Globus pallidus (tissue), 1 donor: ENCODE measurements around the gene LDAH.
"Not testable (repeated sequence)": the region's sequence is repeated elsewhere in the genome, so short reads cannot be mapped to it uniquely, and the experiment has no call there.

Experiments
- DNase-seq: peaks from one replicate; pipeline ENCODE4 v3.0.0-alpha.2; 2015; ENCODE audit warnings: low spot score

Gene LDAH

GRCh38 chr2:20723543-20723942 lies 99.4 kb downstream of the LDAH start:
- no peak for DNase-seq

- no peak for DNase-seq
These were observed 100.2 kb downstream of the LDAH start for GRCh38 chr2:20722592-20723240.

- no peak for DNase-seq
These were observed 105.3 kb downstream of the LDAH start for GRCh38 chr2:20717641-20718040.

GRCh38 chr2:20716164-20716563 lies 106.7 kb downstream of the LDAH start:
- DNase-seq: not testable (repeated sequence)

GRCh38 chr2:20714412-20714811 lies 108.5 kb downstream of the LDAH start:
- DNase-seq: not testable (repeated sequence)

- not testable (repeated sequence) for DNase-seq
These were observed 109.3 kb downstream of the LDAH start for GRCh38 chr2:20713585-20713984.

GRCh38 chr2:20711641-20712040 lies 111.3 kb downstream of the LDAH start:
- DNase-seq: not testable (repeated sequence)

- no peak for DNase-seq
These were observed 115.3 kb downstream of the LDAH start for GRCh38 chr2:20707601-20708000.

GRCh38 chr2:20706786-20707185 lies 116.1 kb downstream of the LDAH start:
- DNase-seq: no peak

GRCh38 chr2:20706217-20706616 lies 116.7 kb downstream of the LDAH start:
- DNase-seq: no peak

- no peak for DNase-seq
These were observed 118.0 kb downstream of the LDAH start for GRCh38 chr2:20704886-20705285.

GRCh38 chr2:20702563-20702962 lies 120.3 kb downstream of the LDAH start:
- no peak for DNase-seq

- no peak for DNase-seq
These were observed 123.8 kb downstream of the LDAH start for GRCh38 chr2:20698916-20699613.

- DNase-seq: no peak
These were observed 125.5 kb downstream of the LDAH start for GRCh38 chr2:20697322-20697934.

GRCh38 chr2:20696366-20696765 lies 126.5 kb downstream of the LDAH start:
- no peak for DNase-seq

- DNase-seq: no peak
These were observed 129.6 kb downstream of the LDAH start for GRCh38 chr2:20693317-20693716.

- DNase-seq: no peak
These were observed 130.8 kb downstream of the LDAH start for GRCh38 chr2:20692081-20692480.

GRCh38 chr2:20691076-20691734 lies 131.7 kb downstream of the LDAH start:
- DNase-seq: no peak

GRCh38 chr2:20689428-20690264 lies 133.3 kb downstream of the LDAH start:
- no peak for DNase-seq

- no peak for DNase-seq
These were observed 135.6 kb downstream of the LDAH start for GRCh38 chr2:20687260-20687832.

GRCh38 chr2:20684581-20685063 lies 138.3 kb downstream of the LDAH start:
- no peak for DNase-seq
